MM.1S (cell line): Measurements from ENCODE around the gene C16orf46.

ENCODE experiments used
- CTCF ChIP-seq: fragments of 300-600 bp; sonication (generic); IDR thresholded peaks from 2 replicates; pipeline ENCODE4 v1.5.1; 2016; ENCODE audit warnings: antibody characterized with exemption, low read length, mixed read lengths
- EZH2 ChIP-seq: fragments of 300-600 bp; sonication (generic); optimal IDR thresholded peaks from 2 replicates; pipeline ENCODE3; 2017; ENCODE audit warnings: low read depth, mild to moderate bottlenecking, antibody characterized with exemption, low read length, mixed read lengths
- EZH2phosphoT487 ChIP-seq: fragments of 300-600 bp; sonication (generic); IDR thresholded peaks from 2 replicates; pipeline ENCODE4 v1.6.1; 2018; ENCODE audit warnings: antibody characterized with exemption, low read length

- TF ChIP-seq CTCF (no peak), EZH2phosphoT487 (no peak), EZH2 (no peak)
Observed at GRCh38 chr16:81117436-81117835, 40.4 kb upstream of the C16orf46 start.
